ENCODE data around the gene POU2F3. TPM values are rescaled to one million over a fixed set of nuclear protein-coding genes. Genes with fewer than 3 reads are reported as not detected.

POU2F3 gene
- total RNA-seq, 1 experiment from 2014 or later = not detected

DNA sequence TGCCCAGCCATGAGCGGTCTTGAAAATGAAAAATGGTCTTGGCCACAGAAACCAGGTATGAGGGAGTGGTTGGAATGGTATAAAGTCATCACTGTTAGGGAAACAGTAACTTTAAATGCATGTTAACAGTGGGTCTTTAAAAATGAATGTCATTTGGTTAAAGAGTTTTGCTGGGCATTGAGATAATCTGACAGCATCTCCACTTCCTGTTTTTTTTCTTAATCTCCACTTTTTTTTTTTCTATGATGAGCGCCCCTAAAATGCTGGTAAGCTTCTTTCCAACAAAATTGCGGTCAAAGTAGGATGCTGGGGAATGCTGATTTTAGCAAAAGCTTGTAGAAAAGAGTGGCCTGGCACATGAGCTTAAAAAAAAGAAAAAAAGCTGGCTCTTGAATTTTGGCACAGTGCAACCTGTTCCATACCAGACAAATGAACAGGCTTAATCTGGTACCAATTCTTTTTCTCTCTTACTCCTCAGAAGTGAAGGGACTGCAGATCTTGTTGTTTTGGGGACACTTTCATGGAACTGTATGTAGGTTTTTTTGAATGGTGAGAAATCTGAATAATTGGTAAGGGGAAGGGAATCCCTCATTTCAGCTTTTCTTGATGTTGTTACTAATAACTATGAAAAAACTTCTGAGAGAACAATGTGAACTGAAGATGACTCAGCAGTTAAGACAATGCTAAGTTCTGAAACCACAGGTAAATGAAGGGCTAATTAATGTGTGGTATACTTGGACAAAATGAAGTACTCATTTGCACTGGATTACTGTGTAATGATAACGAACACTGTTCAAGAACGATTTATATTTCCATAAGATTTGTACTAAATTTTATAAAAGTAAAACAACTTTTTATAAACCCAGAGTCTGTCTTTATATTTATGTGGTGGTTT is 93.1 kb downstream of the POU2F3 start:
- Histone ChIP-seq H3K36me3 (peaks cover 26% of the 10 kb centered on the region), H3K27me3 (no peaks in the 10 kb centered on the region), H3K9me3 (no peaks in the 10 kb centered on the region), H3K4me3 (no peak overlapping the region)
- peak; percentile 11 for DNase-seq

DNA sequence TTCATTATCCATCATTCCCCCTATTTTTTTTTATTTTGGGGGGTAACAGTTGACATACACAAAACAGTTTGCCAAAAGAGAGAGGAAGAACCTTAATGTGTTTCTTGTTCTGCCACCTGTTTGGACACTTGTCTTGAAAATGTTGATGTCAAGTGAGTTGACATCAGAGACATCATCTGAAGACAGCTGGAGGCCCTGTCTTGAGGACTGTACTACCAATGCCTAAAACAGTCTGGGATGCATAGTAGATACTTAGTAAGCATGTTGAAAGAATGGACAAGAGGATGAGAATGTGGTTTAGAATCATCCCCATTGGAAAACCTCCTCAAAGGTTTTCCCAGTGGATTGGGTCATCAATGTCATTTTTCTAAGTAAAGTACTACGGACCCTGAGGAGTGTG is 93.9 kb downstream of the POU2F3 start:
- H3K27me3 ChIP-seq = no peaks in the 10 kb centered on the region
- H3K9me3 ChIP-seq = no peaks in the 10 kb centered on the region
- H3K4me3 ChIP-seq = no peak overlapping the region
- DNase-seq = no peak
- H3K36me3 ChIP-seq = peaks cover 23% of the 10 kb centered on the region

DNA sequence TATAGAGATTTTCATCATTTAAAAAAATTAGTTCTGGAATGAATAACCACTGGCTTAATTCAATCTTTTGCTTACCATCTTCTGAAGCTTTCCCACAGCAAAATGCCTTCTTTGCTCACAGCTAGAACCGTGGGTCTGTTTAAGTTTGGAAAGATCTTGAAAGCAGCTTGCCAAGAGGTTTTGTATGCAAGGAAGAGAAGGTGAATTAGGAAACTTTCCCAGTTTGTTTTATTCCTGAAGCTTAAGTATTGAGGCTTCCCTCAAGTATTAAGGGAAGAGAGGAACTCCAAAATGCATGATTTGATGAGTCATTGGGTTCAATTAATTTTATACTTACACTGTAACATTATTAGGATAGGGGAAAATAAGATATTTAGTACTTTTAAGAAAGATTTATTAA is 94.4 kb downstream of the POU2F3 start:
- no peak for DNase-seq
- Histone ChIP-seq H3K27me3 (no peaks in the 10 kb centered on the region), H3K9me3 (no peaks in the 10 kb centered on the region), H3K36me3 (peaks cover 20% of the 10 kb centered on the region), H3K4me3 (no peak overlapping the region)

DNA sequence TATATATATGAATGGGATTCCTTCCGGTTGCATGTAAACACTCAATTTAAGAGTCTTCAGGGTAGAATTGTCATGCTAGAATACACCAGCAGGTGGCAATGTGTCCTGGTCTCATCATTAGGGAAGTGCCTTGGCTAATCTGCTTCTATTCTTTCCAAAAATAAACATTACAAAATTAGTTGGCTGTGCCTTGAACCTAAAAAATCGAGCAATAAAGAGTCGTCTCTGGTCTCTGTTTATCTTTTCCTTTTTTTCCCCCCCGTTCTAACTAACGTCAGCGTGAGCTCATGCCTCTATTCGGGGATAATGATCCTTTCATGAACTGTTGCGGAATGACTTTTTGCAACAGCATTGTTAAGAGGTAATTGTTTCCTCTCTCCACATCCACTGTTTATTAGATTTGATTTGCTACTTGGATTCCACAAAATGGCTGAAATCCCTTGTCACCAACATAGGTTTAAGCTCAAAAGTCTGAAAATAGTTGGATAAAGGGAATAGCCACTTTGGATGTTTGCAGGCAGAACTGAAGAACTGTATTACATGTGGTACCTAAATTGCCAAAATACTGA is 95.0 kb downstream of the POU2F3 start:
- Histone ChIP-seq H3K27me3 (no peaks in the 10 kb centered on the region), H3K36me3 (peaks cover 14% of the 10 kb centered on the region), H3K9me3 (no peaks in the 10 kb centered on the region), H3K4me3 (peak overlapping the region; percentile 77)
- DNase-seq = peak; percentile 48

DNA sequence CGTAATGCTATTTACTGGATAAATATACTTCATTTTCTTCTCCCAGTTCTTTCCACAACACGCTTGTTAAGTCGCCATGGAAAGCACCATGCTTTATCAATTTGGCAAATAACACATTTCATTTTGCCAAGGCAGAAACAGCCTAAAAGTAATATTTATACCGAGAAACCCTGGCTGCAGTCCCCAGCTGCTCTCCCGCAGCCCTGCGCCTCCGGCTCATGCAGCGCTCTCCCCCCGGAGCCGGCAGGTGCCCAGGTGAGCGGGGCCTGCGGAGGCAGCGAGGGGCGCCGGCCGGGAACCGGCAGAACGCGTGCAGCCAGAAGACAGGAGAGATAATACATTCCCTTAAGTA is 95.6 kb downstream of the POU2F3 start:
- H3K9me3 ChIP-seq = no peaks in the 10 kb centered on the region
- H3K27me3 ChIP-seq = no peaks in the 10 kb centered on the region
- no peak for DNase-seq
- H3K36me3 ChIP-seq = peaks cover 8% of the 10 kb centered on the region
- peak overlapping the region; percentile 77 for H3K4me3 ChIP-seq

DNA sequence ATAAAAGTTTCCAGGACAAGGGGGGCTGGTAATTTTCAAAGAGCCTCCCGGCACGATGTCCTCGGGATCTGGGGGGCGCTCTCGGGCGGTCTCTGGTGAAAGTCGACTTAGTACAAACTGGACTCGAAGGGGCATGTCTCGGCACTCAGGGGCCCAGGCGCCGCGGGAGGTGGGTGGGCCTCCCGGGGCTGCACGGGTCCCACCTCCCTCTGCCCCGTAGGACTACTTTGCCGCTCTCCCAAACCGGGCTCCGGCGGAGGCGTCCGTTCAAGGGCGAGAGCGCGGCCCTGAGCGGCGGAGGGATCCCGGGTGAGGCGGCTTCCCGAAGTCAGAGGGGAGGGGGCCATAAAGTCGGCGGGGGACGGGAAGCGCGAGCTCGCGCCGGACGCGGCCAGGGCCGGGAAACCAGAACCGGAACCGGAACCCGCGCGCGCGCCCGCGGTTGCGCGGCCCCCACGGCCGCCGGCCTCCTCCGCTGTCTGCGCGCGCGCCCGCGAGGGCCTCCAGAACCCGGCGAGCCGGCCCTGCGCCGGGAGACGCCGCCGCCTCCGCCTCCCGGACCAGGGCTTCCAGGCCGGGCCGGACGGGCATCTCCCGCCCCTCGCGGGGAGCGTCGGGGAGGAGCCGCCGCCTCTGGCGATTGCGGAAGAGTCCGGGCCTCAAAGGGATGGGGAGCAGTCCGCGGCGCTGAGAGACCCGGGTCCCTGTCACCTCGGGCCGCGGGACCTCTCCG is 96.1 kb downstream of the POU2F3 start, which contains the start of gene ARHGEF12:
Gene ARHGEF12 (plus strand): TSS at position 506 of the 733 bp plus-strand sequence. CDS start 831 bp downstream, outside the sequence.
- no peaks in the 10 kb centered on the region for H3K9me3 ChIP-seq
- H3K27me3 ChIP-seq = no peaks in the 10 kb centered on the region
- peak within 1 kb of the TSS; percentile 77 for H3K4me3 ChIP-seq
- peak; percentile 98 for DNase-seq
- H3K36me3 ChIP-seq = peaks cover 4% of the 10 kb centered on the region

DNA sequence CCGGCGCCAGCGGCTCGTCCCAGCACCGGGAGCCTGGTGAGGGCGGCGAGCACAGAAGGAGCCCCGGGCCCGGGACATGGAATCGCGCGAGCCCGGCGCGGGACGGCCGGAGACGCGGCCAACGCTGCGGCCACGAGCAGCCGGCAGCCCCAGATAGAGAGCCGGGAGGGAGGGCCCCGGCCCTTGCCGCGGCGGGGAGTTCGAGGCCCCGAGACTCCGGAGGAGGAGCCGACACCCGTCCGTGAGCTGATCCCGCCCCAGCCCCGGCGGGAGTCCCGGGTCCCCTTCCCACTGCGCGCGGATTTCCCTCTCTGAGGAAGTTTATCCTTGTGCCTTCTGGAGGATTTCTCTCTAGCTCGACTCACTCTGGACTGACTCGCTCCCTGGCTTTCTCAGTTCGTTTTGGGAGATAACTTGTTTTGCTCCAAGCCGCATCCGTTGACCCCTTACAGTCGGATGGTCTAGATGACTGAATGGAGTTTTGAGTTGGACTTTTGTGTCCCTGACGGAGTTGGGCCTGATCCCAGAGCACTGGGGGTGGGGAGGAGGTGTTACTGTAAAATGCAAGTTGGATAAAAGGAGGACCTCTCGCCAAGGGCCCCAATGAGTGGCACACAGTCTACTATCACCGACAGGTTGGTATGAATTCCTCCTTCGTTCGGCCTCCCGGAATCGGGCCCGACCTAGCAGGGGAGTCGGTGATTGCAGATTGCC is 96.9 kb downstream of the POU2F3 start:
- no peaks in the 10 kb centered on the region for H3K9me3 ChIP-seq
- H3K27me3 ChIP-seq = no peaks in the 10 kb centered on the region
- H3K4me3 ChIP-seq = peak overlapping the region; percentile 77
- DNase-seq = peak; percentile 58
- H3K36me3 ChIP-seq = peaks cover 4% of the 10 kb centered on the region

DNA sequence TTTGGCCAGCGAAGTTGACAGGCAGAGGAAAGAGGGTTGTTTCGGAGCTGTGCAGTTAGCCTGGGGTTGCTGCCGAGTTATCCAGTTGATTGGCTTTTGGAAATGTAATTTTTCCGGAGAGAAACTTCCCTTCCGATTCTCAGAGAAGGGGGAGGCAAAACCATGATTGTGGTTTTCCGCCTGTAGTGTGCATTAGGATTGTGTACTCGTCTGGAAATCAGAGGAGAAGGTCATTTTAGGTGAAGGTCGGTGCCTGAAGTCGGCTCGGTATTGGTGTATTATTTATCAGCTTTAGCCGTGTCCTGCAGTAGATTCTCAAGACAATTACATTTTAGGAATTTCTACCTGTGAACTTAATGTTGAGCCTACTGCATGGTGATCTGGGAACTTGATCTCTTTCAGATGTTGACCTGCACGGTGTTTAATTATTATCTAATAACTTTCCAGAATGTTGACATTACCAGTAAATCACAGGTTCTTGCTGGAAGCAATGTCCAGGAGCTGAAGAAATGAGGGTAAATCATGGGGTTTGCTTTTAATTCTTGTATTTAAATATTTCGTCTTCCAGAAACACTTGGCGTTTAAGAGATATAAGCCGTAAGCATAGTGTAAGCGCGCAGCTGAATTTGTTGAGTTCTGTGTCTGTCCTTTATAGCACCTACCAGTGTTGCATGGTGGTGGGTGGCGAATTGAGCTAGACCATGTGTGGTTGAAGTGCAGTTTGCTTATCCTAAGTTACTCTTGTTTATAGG is 97.6 kb downstream of the POU2F3 start:
- Histone ChIP-seq H3K4me3 (peak overlapping the region; percentile 77), H3K36me3 (peaks cover 8% of the 10 kb centered on the region), H3K9me3 (peaks cover 3% of the 10 kb centered on the region; the same call in 1 of the 2 replicates), H3K27me3 (no peaks in the 10 kb centered on the region)
- no peak for DNase-seq

DNA sequence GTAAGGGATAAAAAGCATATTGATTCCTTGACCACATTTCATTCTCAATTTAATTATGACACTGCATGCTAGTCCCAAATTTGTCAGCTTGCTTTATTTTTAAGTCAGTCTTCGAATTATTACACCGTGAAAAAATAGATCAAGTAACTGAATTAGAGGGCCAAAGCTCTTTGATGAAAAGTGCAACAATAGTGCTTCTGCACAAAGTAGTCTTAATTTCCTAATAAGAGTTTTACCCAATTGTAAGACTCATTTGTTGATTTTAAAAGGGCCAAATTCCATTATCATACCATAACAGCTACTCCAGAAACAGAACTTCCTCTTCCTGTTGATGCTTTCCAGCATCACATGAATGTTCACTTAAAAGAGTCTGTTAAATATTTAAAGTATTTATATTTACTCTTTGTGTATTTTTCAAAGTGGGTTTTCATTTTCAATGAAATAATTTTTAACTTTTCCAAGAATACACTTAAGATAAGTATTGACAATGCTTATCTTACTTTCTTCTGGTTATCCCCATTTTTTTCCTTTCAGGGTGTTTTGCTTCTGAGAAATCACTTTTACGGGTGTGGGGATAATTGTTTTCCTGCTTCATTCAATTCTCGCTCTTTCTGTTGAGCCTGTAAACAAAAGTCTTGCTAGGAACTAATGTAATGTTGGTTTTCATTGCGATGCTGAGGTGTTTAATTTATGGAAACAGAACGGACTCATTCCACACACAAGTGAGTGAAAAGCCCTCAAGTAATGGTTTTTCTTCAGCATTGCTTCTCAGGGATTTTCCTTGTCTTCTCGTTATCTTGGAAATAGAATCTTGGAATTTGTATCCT is 98.4 kb downstream of the POU2F3 start:
- Histone ChIP-seq H3K36me3 (peaks cover 8% of the 10 kb centered on the region), H3K4me3 (peak overlapping the region; percentile 77), H3K27me3 (no peaks in the 10 kb centered on the region), H3K9me3 (peaks cover 3% of the 10 kb centered on the region; the same call in 1 of the 2 replicates)
- no peak for DNase-seq

DNA sequence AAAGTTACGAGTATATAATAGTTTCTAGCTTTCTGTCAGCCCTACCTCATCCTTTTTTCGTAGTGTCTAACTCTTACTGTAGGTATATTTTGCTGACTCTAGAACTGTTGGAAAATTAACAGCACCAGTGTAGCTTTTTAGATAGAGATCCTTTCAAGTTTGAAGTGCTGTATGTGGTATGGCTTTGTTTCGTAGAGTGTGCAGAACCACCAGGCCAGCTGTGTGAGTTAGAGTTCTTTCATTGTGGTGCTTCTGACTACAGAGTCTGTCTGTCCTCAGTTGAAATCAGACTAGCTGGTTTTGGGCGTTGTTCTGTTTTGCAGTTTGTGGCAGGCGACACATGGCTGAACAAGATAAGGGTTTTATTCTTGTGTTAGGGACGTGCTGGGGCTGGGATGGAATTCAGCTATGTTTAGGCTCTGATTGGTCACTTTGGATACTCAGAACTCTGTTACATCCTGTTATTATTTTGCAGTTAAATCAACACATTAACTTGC is 99.5 kb downstream of the POU2F3 start:
- no peak for DNase-seq
- no peaks in the 10 kb centered on the region for H3K27me3 ChIP-seq
- H3K4me3 ChIP-seq = peak overlapping the region; percentile 77
- peaks cover 3% of the 10 kb centered on the region; the same call in 1 of the 2 replicates for H3K9me3 ChIP-seq
- H3K36me3 ChIP-seq = peaks cover 4% of the 10 kb centered on the region; the same call in 1 of the 2 replicates

DNA sequence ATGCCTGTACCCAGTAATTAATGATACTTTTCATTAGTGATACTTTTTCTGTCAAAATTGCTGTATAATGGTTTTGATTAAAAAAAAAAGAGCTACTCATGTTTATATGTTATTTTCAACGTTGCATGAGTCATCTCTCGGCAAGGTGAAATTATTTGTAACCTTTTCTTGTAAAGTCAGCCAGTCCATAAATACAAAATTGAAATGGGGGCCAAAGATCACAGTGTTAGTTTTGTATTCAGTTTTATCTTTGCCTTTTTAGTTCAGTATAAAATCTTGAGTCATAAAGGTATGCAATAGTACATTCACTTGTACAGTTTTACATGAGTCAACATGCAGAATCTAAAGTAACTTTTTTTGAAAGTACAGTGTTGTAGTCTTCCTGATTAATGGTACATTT is 100.6 kb downstream of the POU2F3 start:
- no peaks in the 10 kb centered on the region for H3K27me3 ChIP-seq
- peaks cover 3% of the 10 kb centered on the region; the same call in 1 of the 2 replicates for H3K9me3 ChIP-seq
- H3K4me3 ChIP-seq = no peak overlapping the region
- H3K36me3 ChIP-seq = peaks cover 4% of the 10 kb centered on the region; the same call in 1 of the 2 replicates
- no peak for DNase-seq

DNA sequence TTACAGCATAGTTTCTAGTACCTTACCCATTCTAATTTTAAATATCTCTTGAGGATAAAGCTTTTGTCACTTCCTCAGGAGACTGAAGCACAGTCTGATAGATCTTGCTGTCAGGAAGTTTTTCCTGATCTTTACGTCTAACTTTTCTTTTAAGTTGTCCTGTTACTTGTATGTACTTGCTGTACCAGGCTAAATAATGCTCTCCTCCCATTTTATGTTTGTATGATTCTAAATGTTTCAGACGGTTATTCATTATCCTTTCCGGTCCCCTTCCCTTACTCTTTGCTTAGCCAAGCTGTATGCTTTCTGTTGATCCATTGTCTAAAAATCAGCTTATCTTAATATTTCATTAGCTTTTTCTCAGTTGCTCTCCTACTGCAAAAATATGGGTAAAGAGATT is 102.3 kb downstream of the POU2F3 start:
- peaks cover 4% of the 10 kb centered on the region; the same call in 1 of the 2 replicates for H3K36me3 ChIP-seq
- H3K27me3 ChIP-seq = no peaks in the 10 kb centered on the region
- H3K9me3 ChIP-seq = peaks cover 3% of the 10 kb centered on the region; the same call in 1 of the 2 replicates
- DNase-seq = no peak
- H3K4me3 ChIP-seq = no peak overlapping the region

DNA sequence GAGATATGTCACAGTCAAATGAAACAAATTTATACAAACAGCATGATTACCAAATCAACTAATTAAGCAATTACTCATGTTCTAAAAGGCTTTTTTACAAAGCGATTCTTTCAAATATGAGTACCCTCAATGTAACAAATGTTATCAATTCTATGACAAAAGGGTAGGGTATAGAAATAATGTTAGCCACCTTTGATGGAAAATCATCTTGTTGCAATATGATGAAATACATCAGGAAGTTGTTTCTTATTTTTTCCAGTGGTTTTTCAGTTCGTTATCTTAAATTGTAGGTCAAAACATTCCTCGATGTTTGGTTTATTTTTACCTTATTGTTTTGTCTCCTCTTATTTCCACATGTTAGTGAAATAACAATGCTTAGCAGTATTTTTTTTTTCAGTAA is 102.7 kb downstream of the POU2F3 start:
- Histone ChIP-seq H3K9me3 (peaks cover 3% of the 10 kb centered on the region; the same call in 1 of the 2 replicates), H3K27me3 (no peaks in the 10 kb centered on the region)
- no peak for DNase-seq

DNA sequence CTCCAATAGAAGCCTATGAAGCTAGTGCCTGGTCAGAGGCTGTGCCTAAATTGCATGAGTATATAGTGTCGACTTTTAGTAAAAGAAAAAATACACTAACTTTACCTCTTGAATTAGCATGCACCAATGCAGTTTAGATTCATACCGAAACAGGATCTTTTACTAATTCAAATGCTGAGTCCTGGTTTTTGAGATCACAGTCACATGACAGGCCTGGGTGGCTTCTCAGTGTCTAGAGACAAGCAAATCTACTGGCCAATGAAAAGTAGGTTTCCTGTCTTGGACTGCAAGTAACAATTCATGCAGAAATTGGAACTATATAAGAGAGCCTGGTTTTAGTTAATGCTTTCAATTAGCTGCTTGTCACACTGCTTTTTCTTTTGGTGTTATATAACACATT is 103.5 kb downstream of the POU2F3 start:
- Histone ChIP-seq H3K27me3 (no peaks in the 10 kb centered on the region), H3K4me3 (no peak overlapping the region), H3K36me3 (peaks cover 4% of the 10 kb centered on the region), H3K9me3 (peaks cover 3% of the 10 kb centered on the region; the same call in 1 of the 2 replicates)
- no peak for DNase-seq

More for the DNA sequence above, 102.7 kb downstream of the POU2F3 start:
- Histone ChIP-seq H3K36me3 (peaks cover 4% of the 10 kb centered on the region; the same call in 1 of the 2 replicates), H3K4me3 (no peak overlapping the region)

Measured in MG63 (cell line).